ENCODE measurements around the gene PDCD1. TPM values are rescaled to one million over a fixed set of nuclear protein-coding genes. Genes with fewer than 3 reads are reported as not detected.
A peak's percentile ranks its signal among the peaks of the same experiment; 100 is the strongest.

The PDCD1 gene
- total and polyA plus RNA-seq, 2 donors (not counting 1 experiment from before 2014, with no cell fraction given), result 0.28 to 1.3 TPM

GRCh38 chr2:241859017-241859435 lies 332 bp upstream of the PDCD1 start:
- H2AFZ ChIP-seq (ENCODE audit: insufficient read depth, low read depth, low read length, poor library complexity, severe bottlenecking), result no peak overlapping the region
- H3K27me3 ChIP-seq (replicated peaks in 1 of 4; ENCODE audit: control extremely low read depth in 1 of 4, control insufficient read depth in 3 of 4, insufficient read depth in 4 of 4, low read length in 3 of 4), result peaks cover 0 to 35% (median 16%) of the 10 kb centered on the region in 4 experiments
- H3K4me3 ChIP-seq (ENCODE audit: control extremely low read depth in 1 of 5, extremely low read depth in 1 of 5, insufficient read depth in 1 of 5, low read depth in 2 of 5, low read length in 4 of 5), result peak overlapping the region in 1 of 5 experiments; percentile 52
- peaks cover 33% of the 10 kb centered on the region for H3K4me1 Mint-ChIP-seq
- H4K20me1 ChIP-seq (ENCODE audit: control insufficient read depth, insufficient read depth, low read length, poor library complexity, severe bottlenecking), result no peaks in the 10 kb centered on the region
- ATAC-seq (ENCODE audit: low read depth), result peak; percentile 12
- H3K27ac ChIP-seq (ENCODE audit: low read length in 2 of 2), result peak overlapping the region; percentile 28 to 44
- peaks cover 0 to 8% (median 0%) of the 10 kb centered on the region in 3 donors for H3K9me3 ChIP-seq (ENCODE audit: control extremely low read depth in 1 of 3, control insufficient read depth in 2 of 3, insufficient read depth in 1 of 3, low read length in 2 of 3)
- CTCF ChIA-PET, result interaction anchor here (1.0 kb wide), 1 partner anchor 18 kb away, joined by 5 read pairs; no protein-coding TSS in a partner anchor
- no peaks in the 10 kb centered on the region for H3K79me2 ChIP-seq (ENCODE audit: control insufficient read depth, insufficient read depth, low read length)
- WGBS (ENCODE audit: insufficient coverage), result 21% methylated on average over 5 of the region's 9 CpGs
- no peaks in the 10 kb centered on the region for H3K36me3 ChIP-seq (replicated peaks in 1 of 2; ENCODE audit: control extremely low read depth in 1 of 2, control insufficient read depth in 1 of 2, extremely low read depth in 1 of 2, insufficient read depth in 2 of 2, low read length in 1 of 2)
- H3K27me3 Mint-ChIP-seq, result peaks cover 15% of the 10 kb centered on the region
- peak overlapping the region; percentile 74 for H3K4me2 ChIP-seq (replicated peaks; ENCODE audit: low read depth, low read length, poor library complexity, severe bottlenecking)
- intact Hi-C loops (cut with micrococcal nuclease), result loop anchor here (1.0 kb wide), 1 partner anchor 15 kb away; no protein-coding TSS in a partner anchor
- peaks cover 28 to 44% of the 10 kb centered on the region in 2 donors for H3K4me1 ChIP-seq (ENCODE audit: control insufficient read depth in 2 of 2, insufficient read depth in 2 of 2, low read length in 2 of 2)
- peak overlapping the region; percentile 32 for H3K9ac ChIP-seq (ENCODE audit: low read length)
- DNase-seq, result no peak
- H3K4me3 Mint-ChIP-seq, result peak overlapping the region; percentile 63
- H3K9me3 Mint-ChIP-seq (ENCODE audit: insufficient read depth), result no peaks in the 10 kb centered on the region
- POLR2A ChIA-PET, result interaction anchor here (1.2 to 1.5 kb wide), 3 partner anchors 9 to 15 kb away, joined by 3 to 8 read pairs (median 3); no protein-coding TSS in a partner anchor
- TF ChIP-seq EZH2 (IDR thresholded peaks at IDR 0.05; ENCODE audit: borderline replicate concordance, insufficient read depth, low read depth, low read length, poor library complexity, severe bottlenecking), result no peak
- TF ChIP-seq, protein P1, sequence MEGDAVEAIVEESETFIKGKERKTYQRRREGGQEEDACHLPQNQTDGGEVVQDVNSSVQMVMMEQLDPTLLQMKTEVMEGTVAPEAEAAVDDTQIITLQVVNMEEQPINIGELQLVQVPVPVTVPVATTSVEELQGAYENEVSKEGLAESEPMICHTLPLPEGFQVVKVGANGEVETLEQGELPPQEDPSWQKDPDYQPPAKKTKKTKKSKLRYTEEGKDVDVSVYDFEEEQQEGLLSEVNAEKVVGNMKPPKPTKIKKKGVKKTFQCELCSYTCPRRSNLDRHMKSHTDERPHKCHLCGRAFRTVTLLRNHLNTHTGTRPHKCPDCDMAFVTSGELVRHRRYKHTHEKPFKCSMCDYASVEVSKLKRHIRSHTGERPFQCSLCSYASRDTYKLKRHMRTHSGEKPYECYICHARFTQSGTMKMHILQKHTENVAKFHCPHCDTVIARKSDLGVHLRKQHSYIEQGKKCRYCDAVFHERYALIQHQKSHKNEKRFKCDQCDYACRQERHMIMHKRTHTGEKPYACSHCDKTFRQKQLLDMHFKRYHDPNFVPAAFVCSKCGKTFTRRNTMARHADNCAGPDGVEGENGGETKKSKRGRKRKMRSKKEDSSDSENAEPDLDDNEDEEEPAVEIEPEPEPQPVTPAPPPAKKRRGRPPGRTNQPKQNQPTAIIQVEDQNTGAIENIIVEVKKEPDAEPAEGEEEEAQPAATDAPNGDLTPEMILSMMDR (IDR thresholded peaks at IDR 0.05), result no peak
- peak overlapping the region; percentile 88 for H3K27ac Mint-ChIP-seq

DNA sequence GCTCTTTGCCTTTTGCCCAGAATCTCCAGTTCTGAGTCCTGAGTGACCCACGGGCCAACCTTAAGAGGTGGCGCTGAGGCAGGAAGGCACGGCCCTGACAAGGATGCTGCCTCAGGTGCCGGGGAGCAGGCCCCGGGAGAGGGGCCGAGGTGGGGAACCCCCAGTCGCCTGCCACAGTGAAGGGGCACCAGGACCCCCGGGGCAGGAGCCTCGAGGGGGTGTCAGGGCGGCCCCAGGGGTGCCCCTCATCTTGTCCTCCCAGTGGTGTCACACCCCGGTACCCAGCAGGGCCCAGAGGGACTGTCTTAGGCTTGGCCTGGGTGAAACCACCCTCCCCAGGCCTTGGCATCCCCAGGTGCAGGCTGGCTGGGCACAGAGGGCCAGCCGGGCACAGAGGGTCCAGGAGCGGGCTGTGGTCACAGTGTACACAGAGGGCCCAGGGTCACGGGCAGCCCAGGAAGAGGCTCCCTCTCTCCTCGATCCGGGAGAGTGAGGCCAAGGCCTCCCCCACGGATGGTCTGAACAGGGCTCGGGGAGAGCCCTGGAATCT lies 1.0 kb downstream of the PDCD1 start:
- Histone ChIP-seq H2AFZ (ENCODE audit: insufficient read depth, low read depth, low read length, poor library complexity, severe bottlenecking) (no peak overlapping the region), H3K4me3 (ENCODE audit: control extremely low read depth in 1 of 5, extremely low read depth in 1 of 5, insufficient read depth in 1 of 5, low read depth in 2 of 5, low read length in 4 of 5) (no peak overlapping the region), H4K20me1 (ENCODE audit: control insufficient read depth, insufficient read depth, low read length, poor library complexity, severe bottlenecking) (no peaks in the 10 kb centered on the region), H3K36me3 (replicated peaks in 1 of 2; ENCODE audit: control extremely low read depth in 1 of 2, control insufficient read depth in 1 of 2, extremely low read depth in 1 of 2, insufficient read depth in 2 of 2, low read length in 1 of 2) (no peaks in the 10 kb centered on the region), H3K79me2 (ENCODE audit: control insufficient read depth, insufficient read depth, low read length) (no peaks in the 10 kb centered on the region), H3K27me3 (replicated peaks in 1 of 4; ENCODE audit: control extremely low read depth in 1 of 4, control insufficient read depth in 3 of 4, insufficient read depth in 4 of 4, low read length in 3 of 4) (peaks cover 0 to 22% (median 5%) of the 10 kb centered on the region in 4 experiments), H3K9me3 (ENCODE audit: control extremely low read depth in 1 of 3, control insufficient read depth in 2 of 3, insufficient read depth in 1 of 3, low read length in 2 of 3) (no peaks in the 10 kb centered on the region), H3K4me1 (ENCODE audit: control insufficient read depth in 2 of 2, insufficient read depth in 2 of 2, low read length in 2 of 2) (peaks cover 16 to 35% of the 10 kb centered on the region in 2 donors), H3K27ac (ENCODE audit: low read length in 2 of 2) (no peak overlapping the region), H3K4me2 (replicated peaks; ENCODE audit: low read depth, low read length, poor library complexity, severe bottlenecking) (no peak overlapping the region), H3K9ac (ENCODE audit: low read length) (no peak overlapping the region)
- no peak for DNase-seq
- Mint-ChIP-seq H3K4me3 (no peak overlapping the region), H3K4me1 (peaks cover 24% of the 10 kb centered on the region), H3K9me3 (ENCODE audit: insufficient read depth) (no peaks in the 10 kb centered on the region), H3K27ac (peak overlapping the region; percentile 32), H3K27me3 (peaks cover 13% of the 10 kb centered on the region)
- ChIA-PET CTCF (no interaction called here), POLR2A (interaction anchor here (1.5 kb wide), 1 partner anchor 13 kb away, joined by 8 read pairs; no protein-coding TSS in a partner anchor)
- no peak for TF ChIP-seq EZH2 (IDR thresholded peaks at IDR 0.05; ENCODE audit: borderline replicate concordance, insufficient read depth, low read depth, low read length, poor library complexity, severe bottlenecking)
- TF ChIP-seq, protein P1 (IDR thresholded peaks at IDR 0.05), result no peak
- no peak for ATAC-seq (ENCODE audit: low read depth)
- intact Hi-C loops (cut with micrococcal nuclease), result no loop called here
- WGBS (ENCODE audit: insufficient coverage), result 80% methylated on average over 18 of the region's 18 CpGs
